Measurements from ENCODE around the gene GSAP. TPM values are rescaled to one million over a fixed set of nuclear protein-coding genes. Genes with fewer than 3 reads are reported as not detected.

The GSAP gene
- total RNA-seq, 2 experiments from 2014 or later = 0.55 TPM; not detected in 1

- no peaks in the 10 kb centered on the region for H3K79me2 ChIP-seq (ENCODE audit: insufficient read depth, low read depth, low read length)
- H3K4me1 ChIP-seq (ENCODE audit: insufficient read depth, low read length, poor library complexity, severe bottlenecking) = no peaks in the 10 kb centered on the region
- ChIA-PET POLR2A (no interaction called here), CTCF (ENCODE audit: unreplicated experiment) (no interaction called here)
- intact Hi-C loops (cut with micrococcal nuclease; ENCODE audit: unreplicated experiment) = no loop called here
- H4K20me1 ChIP-seq (ENCODE audit: insufficient read depth, low read length) = no peaks in the 10 kb centered on the region
- H3K9me3 ChIP-seq (ENCODE audit: low read length) = no peaks in the 10 kb centered on the region
- no peak for DNase-seq (ENCODE audit: low spot score)
- H3K4me3 ChIP-seq (ENCODE audit: low read depth, low read length, poor library complexity, severe bottlenecking) = no peak overlapping the region
- no peak overlapping the region for H2AFZ ChIP-seq (ENCODE audit: low read length)
- H3K27ac ChIP-seq (ENCODE audit: low read depth, low read length, poor library complexity, severe bottlenecking) = no peak overlapping the region
- no TSS peak for BruUV-seq (replicated peaks)
- TF ChIP-seq, protein P1, sequence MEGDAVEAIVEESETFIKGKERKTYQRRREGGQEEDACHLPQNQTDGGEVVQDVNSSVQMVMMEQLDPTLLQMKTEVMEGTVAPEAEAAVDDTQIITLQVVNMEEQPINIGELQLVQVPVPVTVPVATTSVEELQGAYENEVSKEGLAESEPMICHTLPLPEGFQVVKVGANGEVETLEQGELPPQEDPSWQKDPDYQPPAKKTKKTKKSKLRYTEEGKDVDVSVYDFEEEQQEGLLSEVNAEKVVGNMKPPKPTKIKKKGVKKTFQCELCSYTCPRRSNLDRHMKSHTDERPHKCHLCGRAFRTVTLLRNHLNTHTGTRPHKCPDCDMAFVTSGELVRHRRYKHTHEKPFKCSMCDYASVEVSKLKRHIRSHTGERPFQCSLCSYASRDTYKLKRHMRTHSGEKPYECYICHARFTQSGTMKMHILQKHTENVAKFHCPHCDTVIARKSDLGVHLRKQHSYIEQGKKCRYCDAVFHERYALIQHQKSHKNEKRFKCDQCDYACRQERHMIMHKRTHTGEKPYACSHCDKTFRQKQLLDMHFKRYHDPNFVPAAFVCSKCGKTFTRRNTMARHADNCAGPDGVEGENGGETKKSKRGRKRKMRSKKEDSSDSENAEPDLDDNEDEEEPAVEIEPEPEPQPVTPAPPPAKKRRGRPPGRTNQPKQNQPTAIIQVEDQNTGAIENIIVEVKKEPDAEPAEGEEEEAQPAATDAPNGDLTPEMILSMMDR (conservative IDR thresholded peaks at IDR 0.05; ENCODE audit: low read length) = no peak
- TF ChIP-seq EZH2phosphoT487 (IDR thresholded peaks at IDR 0.05; ENCODE audit: borderline replicate concordance, low read depth, low read length) = no peak
- H3K9me2 ChIP-seq (ENCODE audit: insufficient read depth, low read length) = no peaks in the 10 kb centered on the region; the same call in 1 of the 2 replicates
- H3K36me3 ChIP-seq (ENCODE audit: insufficient read depth, low read length) = no peaks in the 10 kb centered on the region
- H3K4me2 ChIP-seq (ENCODE audit: low read length) = no peak overlapping the region
Observed at GRCh38 chr7:77399816-77400215, 16.3 kb downstream of the GSAP start.

GRCh38 chr7:77396894-77397547 lies 19.1 kb downstream of the GSAP start:
- ChIA-PET POLR2A (interaction anchor here (0.5 to 1.3 kb wide), 7 partner anchors 8 to 591 kb away, joined by 3 to 4 read pairs (median 3); no protein-coding TSS in a partner anchor), CTCF (ENCODE audit: unreplicated experiment) (interaction anchor here (0.5 to 0.6 kb wide), 2 partner anchors 12 to 26 kb away, joined by 3 to 7 read pairs; no protein-coding TSS in a partner anchor)
- Histone ChIP-seq H4K20me1 (ENCODE audit: insufficient read depth, low read length) (no peaks in the 10 kb centered on the region), H3K4me3 (ENCODE audit: low read depth, low read length, poor library complexity, severe bottlenecking) (no peak overlapping the region), H2AFZ (ENCODE audit: low read length) (no peak overlapping the region), H3K4me2 (ENCODE audit: low read length) (no peak overlapping the region), H3K36me3 (ENCODE audit: insufficient read depth, low read length) (no peaks in the 10 kb centered on the region), H3K79me2 (ENCODE audit: insufficient read depth, low read depth, low read length) (no peaks in the 10 kb centered on the region), H3K27ac (ENCODE audit: low read depth, low read length, poor library complexity, severe bottlenecking) (no peak overlapping the region), H3K9me3 (ENCODE audit: low read length) (no peaks in the 10 kb centered on the region), H3K4me1 (ENCODE audit: insufficient read depth, low read length, poor library complexity, severe bottlenecking) (no peaks in the 10 kb centered on the region), H3K9me2 (ENCODE audit: insufficient read depth, low read length) (no peaks in the 10 kb centered on the region; the same call in 1 of the 2 replicates)
- intact Hi-C loops (cut with micrococcal nuclease; ENCODE audit: unreplicated experiment) = no loop called here
- DNase-seq (ENCODE audit: low spot score) = no peak
- BruUV-seq (replicated peaks) = no TSS peak
- TF ChIP-seq, protein P1 (conservative IDR thresholded peaks at IDR 0.05; ENCODE audit: low read length) = no peak
- no peak for TF ChIP-seq EZH2phosphoT487 (IDR thresholded peaks at IDR 0.05; ENCODE audit: borderline replicate concordance, low read depth, low read length)

DNA sequence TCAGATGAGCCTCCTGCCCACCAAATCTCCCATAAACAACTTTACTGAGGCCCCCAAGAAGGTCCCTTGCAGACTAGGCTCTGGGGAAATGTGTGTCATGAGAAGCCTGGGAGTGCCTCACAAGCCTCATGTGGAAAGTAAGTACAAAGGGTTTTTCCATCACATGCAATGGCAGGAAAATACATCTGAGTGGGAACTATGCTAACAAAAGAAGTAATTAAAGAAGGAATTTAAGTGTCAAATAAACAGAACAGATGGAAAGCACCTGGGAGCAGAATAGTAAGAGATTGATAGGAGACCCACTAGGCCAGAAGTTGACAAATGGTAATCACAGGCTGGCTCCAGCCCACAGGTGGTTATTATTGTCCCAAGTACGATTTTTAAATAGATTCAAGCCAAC lies 20.5 kb downstream of the GSAP start:
- CTCF ChIA-PET (ENCODE audit: unreplicated experiment) = no interaction called here
- no peak for TF ChIP-seq EZH2phosphoT487 (IDR thresholded peaks at IDR 0.05; ENCODE audit: borderline replicate concordance, low read depth, low read length)
- intact Hi-C loops (cut with micrococcal nuclease; ENCODE audit: unreplicated experiment) = no loop called here
- no peaks in the 10 kb centered on the region for H3K9me2 ChIP-seq (ENCODE audit: insufficient read depth, low read length)
- H3K4me3 ChIP-seq (ENCODE audit: low read depth, low read length, poor library complexity, severe bottlenecking) = no peak overlapping the region
- no peak for DNase-seq (ENCODE audit: low spot score)
- no TSS peak for BruUV-seq (replicated peaks)
- H3K36me3 ChIP-seq (ENCODE audit: insufficient read depth, low read length) = no peaks in the 10 kb centered on the region
- H4K20me1 ChIP-seq (ENCODE audit: insufficient read depth, low read length) = no peaks in the 10 kb centered on the region
- no peak overlapping the region for H3K27ac ChIP-seq (ENCODE audit: low read depth, low read length, poor library complexity, severe bottlenecking)
- H3K9me3 ChIP-seq (ENCODE audit: low read length) = no peaks in the 10 kb centered on the region
- H2AFZ ChIP-seq (ENCODE audit: low read length) = no peak overlapping the region
- H3K79me2 ChIP-seq (ENCODE audit: insufficient read depth, low read depth, low read length) = no peaks in the 10 kb centered on the region
- no peak overlapping the region for H3K4me2 ChIP-seq (ENCODE audit: low read length)
- no peaks in the 10 kb centered on the region for H3K4me1 ChIP-seq (ENCODE audit: insufficient read depth, low read length, poor library complexity, severe bottlenecking)
- POLR2A ChIA-PET = interaction anchor here (0.6 kb wide), 1 partner anchor 41 kb away, joined by 5 read pairs; no protein-coding TSS in a partner anchor

Measured in OCI-LY7 (cell line).